ENCODE data around the gene UGT1A1.

- no peak for TF ChIP-seq CTCF (conservative IDR thresholded peaks at IDR 0.05; ENCODE audit: low read depth, low read length)
- no peak for TF ChIP-seq EZH2phosphoT487 (IDR thresholded peaks at IDR 0.05; ENCODE audit: borderline replicate concordance, low read length)
- no peak for TF ChIP-seq EZH2 (IDR thresholded peaks at IDR 0.05; ENCODE audit: low read length, unreplicated experiment)
These were observed 19.7 kb downstream of the UGT1A1 start for GRCh38 chr2:233779722-233780121.

Data from PC-3 (cell line).